Neural cell (in vitro differentiated cells): ENCODE data around the gene DOCK10. TPM values are rescaled to one million over a fixed set of nuclear protein-coding genes. Genes with fewer than 3 reads are reported as not detected.

Experiments used
- H2AFZ ChIP-seq: fragments of 200-600, 300-800 bp; sonication (generic), shearing (Covaris generic); 2 replicates; pipeline ENCODE4 v1.6.0; 2014; ENCODE audit warnings: low read depth, mild to moderate bottlenecking, antibody characterized with exemption, low read length, moderate library complexity
- H3F3A ChIP-seq: fragments of 200-600 bp; shearing (Covaris generic); 2 replicates; pipeline ENCODE4 v1.6.1; 2016; ENCODE audit warnings: mild to moderate bottlenecking, moderate library complexity, mixed read lengths, antibody characterized with exemption, low read length; ENCODE audit not compliant: insufficient read depth, poor library complexity, severe bottlenecking
- H3K27ac ChIP-seq: fragments of 200-600, 300-800 bp; sonication (generic), shearing (Covaris generic); 2 replicates; pipeline ENCODE4 v1.5.1; 2014; ENCODE audit warnings: mild to moderate bottlenecking, low read length, moderate library complexity
- H3K27me3 ChIP-seq: fragments of 300-800, 200-600 bp; sonication (generic), shearing (Covaris generic); 2 replicates; pipeline ENCODE4 v1.6.0; 2014; ENCODE audit warnings: mild to moderate bottlenecking, low read depth, low read length, moderate library complexity; ENCODE audit not compliant: insufficient read depth
- H3K36me3 ChIP-seq: fragments of 300-800, 200-600 bp; sonication (generic), shearing (Covaris generic); 2 replicates; pipeline ENCODE4 v1.5.1; 2014; ENCODE audit warnings: mild to moderate bottlenecking, antibody characterized with exemption, low read length, moderate library complexity; ENCODE audit not compliant: insufficient read depth
- H3K4me2 ChIP-seq: fragments of 300-800, 200-600 bp; sonication (generic), shearing (Covaris generic); 2 replicates; pipeline ENCODE4 v1.6.0; 2014; ENCODE audit warnings: mild to moderate bottlenecking, low read length
- H3K4me3 ChIP-seq: fragments of 300-800, 200-600 bp; sonication (generic), shearing (Covaris generic); 2 replicates; pipeline ENCODE4 v1.5.1; 2014; ENCODE audit warnings: mild to moderate bottlenecking, low read length, moderate library complexity
- H3K79me2 ChIP-seq: fragments of 200-600 bp; shearing (Covaris generic); replicated peaks from 2 replicates; pipeline ENCODE4 v1.6.0; 2014; ENCODE audit warnings: mild to moderate bottlenecking, low read length, moderate library complexity; ENCODE audit not compliant: insufficient read depth
- H3K9ac ChIP-seq: fragments of 300-800, 200-600 bp; sonication (generic), shearing (Covaris generic); 2 replicates; pipeline ENCODE4 v1.6.1; 2016; ENCODE audit warnings: mild to moderate bottlenecking, low read length, mixed read lengths
- H3K9me2 ChIP-seq: fragments of 200-600 bp; shearing (Covaris generic); 2 replicates; pipeline ENCODE4 v1.6.1; 2016; ENCODE audit warnings: mild to moderate bottlenecking, low read length, mixed read lengths; ENCODE audit not compliant: insufficient read depth
- H3K9me3 ChIP-seq: fragments of 200-600, 300-800 bp; sonication (generic), shearing (Covaris generic); 2 replicates; pipeline ENCODE4 v1.6.1; 2016; ENCODE audit warnings: mild to moderate bottlenecking, mixed run types, low read length, moderate library complexity, mixed read lengths
- H4K20me1 ChIP-seq: fragments of 200-600 bp; shearing (Covaris generic); 2 replicates; pipeline ENCODE4 v1.6.1; 2016; ENCODE audit warnings: mild to moderate bottlenecking, mixed run types; ENCODE audit not compliant: insufficient read depth
- CTCF ChIP-seq: fragments of 450-650 bp; IDR thresholded peaks from 2 replicates; pipeline ENCODE4 v1.5.1; 2014; ENCODE audit warnings: antibody characterized with exemption, mild to moderate bottlenecking, moderate library complexity; ENCODE audit not compliant: poor library complexity, severe bottlenecking
- EP300 ChIP-seq: fragments of 450-650 bp; conservative IDR thresholded peaks from 2 replicates; pipeline ENCODE4 v1.6.1; 2014; ENCODE audit warnings: antibody characterized with exemption, mild to moderate bottlenecking, moderate library complexity; ENCODE audit not compliant: poor library complexity, severe bottlenecking
- EZH2 ChIP-seq: fragments of 200-600, 300-800 bp; shearing (Covaris generic), sonication (generic); IDR thresholded peaks from 2 replicates; pipeline ENCODE4 v1.6.1; 2014; ENCODE audit warnings: antibody characterized with exemption, low read length, borderline replicate concordance, mild to moderate bottlenecking; ENCODE audit not compliant: insufficient read depth, poor library complexity, severe bottlenecking
- MXI1 ChIP-seq: fragments of 450-650 bp; conservative IDR thresholded peaks from 2 replicates; pipeline ENCODE4 v1.6.1; 2014; ENCODE audit warnings: antibody characterized with exemption, mild to moderate bottlenecking; ENCODE audit not compliant: poor library complexity, severe bottlenecking
- POLR2AphosphoS5 ChIP-seq: IDR thresholded peaks from 2 replicates; pipeline ENCODE4 v1.6.1; 2012
- RAD21 ChIP-seq: fragments of 450-650 bp; conservative IDR thresholded peaks from 2 replicates; pipeline ENCODE4 v1.6.1; 2014; ENCODE audit warnings: antibody characterized with exemption, mild to moderate bottlenecking, moderate library complexity
- REST ChIP-seq: IDR thresholded peaks from 2 replicates; pipeline ENCODE4 v1.6.1; 2012; ENCODE audit warnings: borderline replicate concordance
- SMC3 ChIP-seq: fragments of 450-650 bp; conservative IDR thresholded peaks from 2 replicates; pipeline ENCODE4 v1.6.1; 2014; ENCODE audit warnings: antibody characterized with exemption, mild to moderate bottlenecking, moderate library complexity; ENCODE audit not compliant: poor library complexity
- TAF1 ChIP-seq: IDR thresholded peaks from 2 replicates; pipeline ENCODE4 v1.6.1; 2012; ENCODE audit warnings: low read depth
- polyA plus RNA-seq: library from polyadenylated mRNA; depleted of rRNA; stranded (reverse); fragments of >200 nt; gene quantifications from 2 replicates; pipeline ENCODE4 v1.2.3, GENCODE V29; 2014

The DOCK10 gene
- polyA plus RNA-seq, 1 donor from 2014 or later, result 0.37 TPM

- Histone ChIP-seq H4K20me1 (no peaks in the 10 kb centered on the region), H3K4me3 (peak overlapping the region; percentile 34), H3K9ac (peak overlapping the region; percentile 31), H3K27me3 (no peaks in the 10 kb centered on the region), H3K9me3 (no peaks in the 10 kb centered on the region), H2AFZ (no peak overlapping the region), H3K27ac (peak overlapping the region; percentile 64), H3K4me2 (peak overlapping the region; percentile 17), H3K9me2 (no peaks in the 10 kb centered on the region), H3K36me3 (no peaks in the 10 kb centered on the region), H3F3A (no peaks in the 10 kb centered on the region), H3K79me2 (no peaks in the 10 kb centered on the region)
- no peak for TF ChIP-seq CTCF
- no peak for TF ChIP-seq RAD21
- no peak for TF ChIP-seq EZH2
- no peak for TF ChIP-seq POLR2AphosphoS5
- no peak for TF ChIP-seq MXI1
- TF ChIP-seq REST, result no peak
- no peak for TF ChIP-seq EP300
- no peak for TF ChIP-seq SMC3
- TF ChIP-seq TAF1, result no peak
Observed at GRCh38 chr2:224722250-224722649, 320.0 kb downstream of the DOCK10 start.

- H4K20me1 ChIP-seq, result no peaks in the 10 kb centered on the region
- H3K79me2 ChIP-seq, result no peaks in the 10 kb centered on the region
- TF ChIP-seq CTCF, result no peak
- no peak overlapping the region for H3K27ac ChIP-seq
- H3K4me3 ChIP-seq, result no peak overlapping the region
- no peaks in the 10 kb centered on the region for H3K9me3 ChIP-seq
- H3K36me3 ChIP-seq, result no peaks in the 10 kb centered on the region
- no peak overlapping the region for H2AFZ ChIP-seq
- H3K4me2 ChIP-seq, result no peak overlapping the region
- H3K9me2 ChIP-seq, result no peaks in the 10 kb centered on the region
- no peaks in the 10 kb centered on the region for H3K27me3 ChIP-seq
- no peak overlapping the region for H3K9ac ChIP-seq
- H3F3A ChIP-seq, result no peaks in the 10 kb centered on the region
Observed at GRCh38 chr2:224716921-224717320, 325.3 kb downstream of the DOCK10 start.
